HL-60/S4 (cell line): ENCODE results near the gene CFC1B.
"Not testable (repeated sequence)": the region's sequence is repeated elsewhere in the genome, so short reads cannot be mapped to it uniquely, and the experiment has no call there.

Experiments used
- in situ Hi-C: fragments of 300-500 bp; cut with MboI; formaldehyde crosslinking; loops from 2 replicates; pipeline ENCODE4 v1.14.3; 2022; ENCODE audit warnings: low sequenced_read_pairs

Gene CFC1B

DNA sequence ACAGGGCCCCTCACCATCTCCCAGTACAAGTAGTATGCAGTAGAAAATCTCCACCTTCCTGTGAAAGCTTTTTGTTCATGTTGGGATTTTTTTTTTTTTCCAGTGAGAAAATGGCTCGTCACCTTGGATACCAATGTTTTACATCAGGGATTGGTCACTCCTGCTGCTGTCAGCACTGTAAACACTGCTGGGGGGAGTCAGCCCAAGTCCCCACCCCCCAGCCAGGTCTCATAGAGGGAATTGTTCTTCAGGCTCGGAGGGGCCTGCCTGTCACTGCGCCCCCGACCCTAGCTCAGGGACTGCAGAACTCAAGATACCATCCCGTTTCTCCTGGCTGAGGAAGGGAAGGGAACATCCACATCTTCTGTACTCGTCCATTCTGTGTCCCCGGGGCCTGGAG, at the start of gene CFC1B:
CFC1B (plus strand) TSS at position 231 of the 400 bp plus-strand sequence. CDS start 263 bp downstream, outside the sequence.
- in situ Hi-C loops = not testable (repeated sequence)

- in situ Hi-C loops = not testable (repeated sequence)
Observed at GRCh38 chr2:130491073-130491472, 29.9 kb upstream of the CFC1B start.

GRCh38 chr2:130509228-130509627, 11.8 kb upstream of the CFC1B start, which contains the start of gene POTEI:
Gene POTEI (minus strand): TSS chr2:130509328. CDS start chr2:130509235, 93 bp downstream.
- in situ Hi-C loops = not testable (repeated sequence)

GRCh38 chr2:130510807-130511746, 9.9 kb upstream of the CFC1B start:
- in situ Hi-C loops = not testable (repeated sequence)

- in situ Hi-C loops = not testable (repeated sequence)
Observed at GRCh38 chr2:130511747-130512451, 9.1 kb upstream of the CFC1B start.

DNA sequence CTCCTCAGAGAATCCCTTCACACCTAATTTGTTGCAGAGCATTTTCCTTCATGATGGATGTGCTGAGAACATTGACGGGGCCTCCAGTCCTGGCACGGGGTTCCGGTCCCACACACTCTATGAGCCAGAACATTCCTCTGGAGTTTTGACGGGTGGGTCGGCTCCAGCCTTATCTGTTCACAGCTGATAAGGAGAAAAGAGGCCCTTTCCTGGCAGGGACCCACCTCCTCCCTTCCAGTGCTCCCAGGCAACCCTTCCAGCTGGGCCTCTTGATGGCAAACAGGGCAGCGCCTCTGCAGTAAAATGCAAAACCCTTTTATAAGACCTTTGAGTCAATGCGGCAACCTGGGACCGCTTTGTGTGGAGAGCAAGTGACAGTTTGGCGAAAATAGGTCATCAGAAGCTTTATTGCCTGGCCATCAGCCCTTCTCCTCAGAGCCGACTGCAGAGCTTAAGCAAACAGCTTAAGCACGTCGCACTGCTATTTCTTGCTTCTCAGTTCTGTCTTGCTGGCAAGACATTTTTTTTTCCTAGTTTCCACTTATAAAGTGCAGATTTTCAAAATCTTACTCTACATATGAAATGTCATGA, 2.4 kb upstream of the CFC1B start:
- in situ Hi-C loops = not testable (repeated sequence)

DNA sequence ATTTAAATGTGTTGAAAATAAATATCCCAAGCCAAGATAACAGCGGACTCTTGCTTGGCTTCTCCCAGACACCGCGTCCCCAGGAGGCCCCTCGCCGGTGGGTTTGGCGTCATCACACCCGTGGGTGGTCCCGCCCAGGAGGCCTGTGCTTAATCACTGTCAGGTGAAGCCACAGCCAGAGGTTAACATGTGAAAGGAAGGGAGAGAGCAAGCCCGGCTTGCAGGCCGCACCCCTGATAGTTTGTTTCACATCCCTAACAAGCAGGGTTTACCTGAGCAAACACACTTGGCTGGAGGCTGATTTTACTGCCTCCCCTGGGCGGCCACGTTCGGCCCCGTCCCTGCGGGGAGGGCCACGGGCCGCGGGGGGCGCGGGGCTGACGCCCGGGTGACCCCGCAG, 1.4 kb downstream of the CFC1B start:
- in situ Hi-C loops = not testable (repeated sequence)

DNA sequence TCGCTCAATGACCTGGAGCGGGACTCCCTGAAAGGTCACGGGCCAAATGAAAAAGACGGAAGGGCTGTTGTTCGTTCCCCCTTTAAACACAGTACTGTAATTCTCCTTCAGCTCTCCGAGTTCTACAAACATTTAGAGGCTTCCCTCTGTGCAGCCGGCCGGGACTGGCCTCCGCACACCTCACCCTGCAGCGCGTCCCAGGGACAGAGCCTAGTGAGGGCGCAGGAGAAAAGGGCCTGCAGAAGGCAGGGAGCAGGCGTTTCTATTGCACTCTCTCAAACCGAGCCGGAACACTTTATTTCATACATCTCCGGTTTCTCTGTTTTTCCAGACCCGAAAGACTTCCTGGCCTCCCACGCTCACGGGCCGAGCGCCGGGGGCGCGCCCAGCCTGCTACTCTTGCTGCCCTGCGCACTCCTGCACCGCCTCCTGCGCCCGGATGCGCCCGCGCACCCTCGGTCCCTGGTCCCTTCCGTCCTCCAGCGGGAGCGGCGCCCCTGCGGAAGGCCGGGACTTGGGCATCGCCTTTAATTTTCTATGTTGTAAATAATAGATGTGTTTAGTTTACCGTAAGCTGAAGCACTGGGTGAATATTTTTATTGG, 6.4 kb downstream of the CFC1B start:
- in situ Hi-C loops = not testable (repeated sequence)

DNA sequence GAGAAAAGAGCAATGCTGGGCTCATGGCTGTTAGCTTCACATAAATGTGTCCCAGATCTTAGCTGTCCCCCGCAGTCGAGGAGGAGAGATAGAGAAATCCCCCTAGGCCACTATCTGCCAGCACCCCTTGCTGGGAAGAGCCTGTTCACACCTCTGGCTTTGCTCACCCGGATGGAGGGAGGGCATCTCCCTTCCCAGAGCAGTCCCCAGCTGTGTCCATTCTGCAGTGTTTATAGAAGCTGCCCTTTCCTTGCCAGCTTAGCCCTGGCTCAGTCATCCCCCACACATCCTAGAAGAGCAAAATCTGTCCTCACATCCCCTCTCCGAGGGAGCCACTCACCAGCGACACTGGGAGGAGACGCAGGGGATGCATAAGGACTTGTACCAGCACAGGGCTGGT, 8.5 kb downstream of the CFC1B start:
- in situ Hi-C loops = not testable (repeated sequence)

GRCh38 chr2:130530212-130530611, 9.2 kb downstream of the CFC1B start:
- in situ Hi-C loops = not testable (repeated sequence)

- in situ Hi-C loops = not testable (repeated sequence)
Observed at GRCh38 chr2:130531225-130531624, 10.2 kb downstream of the CFC1B start.

- in situ Hi-C loops = not testable (repeated sequence)
Observed at GRCh38 chr2:130531672-130532071, 10.7 kb downstream of the CFC1B start.

- in situ Hi-C loops = not testable (repeated sequence)
Observed at GRCh38 chr2:130536654-130537053, 15.6 kb downstream of the CFC1B start.

- in situ Hi-C loops = not testable (repeated sequence)
Observed at GRCh38 chr2:130538271-130538670, 17.2 kb downstream of the CFC1B start.

GRCh38 chr2:130542789-130543188, 21.8 kb downstream of the CFC1B start:
- in situ Hi-C loops = not testable (repeated sequence)

DNA sequence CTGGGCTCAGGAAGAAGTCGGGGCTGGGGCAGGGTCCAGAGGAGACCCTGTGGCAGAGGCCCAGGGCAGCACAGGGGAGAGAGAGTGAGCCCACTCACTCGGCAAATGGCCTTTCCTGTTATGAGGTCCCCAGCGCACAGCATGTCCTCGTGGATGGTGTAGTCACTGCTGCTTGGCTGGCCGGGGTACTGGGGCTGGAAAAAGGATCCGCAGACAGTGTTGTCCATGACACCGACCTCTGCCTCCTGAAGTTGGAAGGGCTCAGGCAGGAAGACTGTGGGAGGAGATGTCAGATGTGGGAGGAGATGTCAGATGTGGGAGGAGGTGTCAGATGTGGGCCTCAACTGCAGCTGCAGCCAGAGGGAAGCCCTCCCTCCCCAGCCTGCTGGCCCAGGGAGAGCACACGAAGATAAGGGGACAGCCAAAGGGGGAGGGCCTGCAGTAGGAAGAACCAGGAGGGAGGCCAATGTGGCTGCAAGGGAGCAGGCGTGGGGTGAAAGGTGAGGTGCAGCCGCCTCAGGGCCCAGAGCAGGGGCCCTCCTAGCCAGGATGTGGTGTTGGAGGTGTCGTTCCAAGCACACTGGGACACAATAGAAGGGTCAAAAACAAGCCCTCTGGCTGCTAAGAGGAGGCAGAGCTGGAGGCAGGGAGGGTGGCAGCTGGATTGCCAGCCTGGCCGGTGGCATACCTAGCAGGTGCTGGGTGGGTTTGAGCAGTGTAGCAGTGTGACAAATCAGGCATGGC, 22.9 kb downstream of the CFC1B start:
- in situ Hi-C loops = not testable (repeated sequence)

- in situ Hi-C loops = not testable (repeated sequence)
Observed at GRCh38 chr2:130544978-130545377, 24.0 kb downstream of the CFC1B start.

DNA sequence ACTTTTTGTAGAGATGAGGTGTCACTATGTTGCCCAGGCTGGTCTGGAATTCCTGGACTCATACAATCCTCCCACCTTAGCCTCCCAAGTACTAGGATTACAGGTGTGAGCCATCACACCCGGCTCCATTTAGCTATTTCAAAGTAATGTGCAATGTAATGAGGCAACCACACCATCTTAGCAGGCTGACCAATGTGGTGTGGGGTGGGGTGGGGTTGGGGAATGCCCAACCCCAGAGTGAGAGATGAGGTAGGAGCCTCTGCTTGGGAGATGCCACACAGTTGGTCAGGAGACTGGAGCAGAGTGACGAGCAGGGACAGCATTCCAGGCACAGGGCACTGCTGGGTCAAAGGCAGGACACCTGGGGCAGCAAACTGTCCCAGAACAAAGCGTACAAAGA, 27.4 kb downstream of the CFC1B start:
- in situ Hi-C loops = not testable (repeated sequence)

GRCh38 chr2:130549475-130549874, 28.5 kb downstream of the CFC1B start:
- in situ Hi-C loops = not testable (repeated sequence)

DNA sequence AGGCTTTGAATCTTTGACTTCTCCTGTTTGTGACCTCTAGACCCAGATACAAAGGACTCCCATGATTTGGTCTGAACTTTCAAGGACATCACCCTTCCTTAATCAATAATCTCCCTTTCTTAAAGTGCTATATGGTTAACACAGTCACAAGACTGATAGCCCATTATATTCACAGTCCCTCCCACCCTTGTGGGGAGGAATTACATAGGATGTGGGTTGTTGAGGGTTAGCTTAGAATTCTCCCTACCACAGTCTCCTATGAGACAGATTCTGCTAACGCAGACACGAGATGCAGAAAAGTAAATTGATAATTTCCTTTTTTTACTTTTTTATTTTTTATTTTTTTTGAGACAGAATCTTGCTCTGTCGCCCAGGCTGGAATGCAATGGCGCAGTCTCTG, 33.2 kb downstream of the CFC1B start:
- in situ Hi-C loops = not testable (repeated sequence)
